ENCODE measurements around the gene MGAT4C. TPM values are rescaled to one million over a fixed set of nuclear protein-coding genes. Genes with fewer than 3 reads are reported as not detected.

MGAT4C gene
- total RNA-seq, 1 donor from 2014 or later: 0.53 TPM

DNA sequence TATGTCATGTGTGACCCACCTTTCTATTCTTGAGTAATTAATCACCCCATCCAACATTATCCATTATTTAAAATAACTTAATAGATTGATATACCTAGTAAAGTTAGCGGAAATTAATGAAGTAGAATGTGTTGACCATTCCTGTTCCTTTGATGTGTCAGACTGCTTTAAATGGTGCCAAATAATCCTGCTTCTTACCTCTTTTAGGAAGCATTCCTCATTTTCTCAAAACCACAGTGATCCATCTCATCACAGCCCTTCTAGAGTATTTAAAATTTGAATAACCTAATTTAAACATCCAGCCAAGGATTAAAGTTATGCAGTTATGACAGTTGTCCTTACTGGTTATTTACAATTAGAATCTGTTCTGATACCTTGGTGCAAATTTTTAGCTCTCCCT is 6.9 kb downstream of the MGAT4C start:
- Mint-ChIP-seq H3K27ac (no peak overlapping the region), H3K27me3 (peaks cover 3% of the 10 kb centered on the region), H3K4me1 (ENCODE audit: low read depth) (peaks cover 3% of the 10 kb centered on the region), H3K36me3 (ENCODE audit: insufficient read depth) (no peaks in the 10 kb centered on the region), H3K4me3 (ENCODE audit: low read depth) (no peak overlapping the region), H3K9me3 (ENCODE audit: low read depth) (no peaks in the 10 kb centered on the region)
- no peak for DNase-seq (ENCODE audit: low spot score, unreplicated experiment)
- TF ChIP-seq, protein P1, sequence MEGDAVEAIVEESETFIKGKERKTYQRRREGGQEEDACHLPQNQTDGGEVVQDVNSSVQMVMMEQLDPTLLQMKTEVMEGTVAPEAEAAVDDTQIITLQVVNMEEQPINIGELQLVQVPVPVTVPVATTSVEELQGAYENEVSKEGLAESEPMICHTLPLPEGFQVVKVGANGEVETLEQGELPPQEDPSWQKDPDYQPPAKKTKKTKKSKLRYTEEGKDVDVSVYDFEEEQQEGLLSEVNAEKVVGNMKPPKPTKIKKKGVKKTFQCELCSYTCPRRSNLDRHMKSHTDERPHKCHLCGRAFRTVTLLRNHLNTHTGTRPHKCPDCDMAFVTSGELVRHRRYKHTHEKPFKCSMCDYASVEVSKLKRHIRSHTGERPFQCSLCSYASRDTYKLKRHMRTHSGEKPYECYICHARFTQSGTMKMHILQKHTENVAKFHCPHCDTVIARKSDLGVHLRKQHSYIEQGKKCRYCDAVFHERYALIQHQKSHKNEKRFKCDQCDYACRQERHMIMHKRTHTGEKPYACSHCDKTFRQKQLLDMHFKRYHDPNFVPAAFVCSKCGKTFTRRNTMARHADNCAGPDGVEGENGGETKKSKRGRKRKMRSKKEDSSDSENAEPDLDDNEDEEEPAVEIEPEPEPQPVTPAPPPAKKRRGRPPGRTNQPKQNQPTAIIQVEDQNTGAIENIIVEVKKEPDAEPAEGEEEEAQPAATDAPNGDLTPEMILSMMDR (IDR thresholded peaks at IDR 0.05; ENCODE audit: unreplicated experiment): no peak

DNA sequence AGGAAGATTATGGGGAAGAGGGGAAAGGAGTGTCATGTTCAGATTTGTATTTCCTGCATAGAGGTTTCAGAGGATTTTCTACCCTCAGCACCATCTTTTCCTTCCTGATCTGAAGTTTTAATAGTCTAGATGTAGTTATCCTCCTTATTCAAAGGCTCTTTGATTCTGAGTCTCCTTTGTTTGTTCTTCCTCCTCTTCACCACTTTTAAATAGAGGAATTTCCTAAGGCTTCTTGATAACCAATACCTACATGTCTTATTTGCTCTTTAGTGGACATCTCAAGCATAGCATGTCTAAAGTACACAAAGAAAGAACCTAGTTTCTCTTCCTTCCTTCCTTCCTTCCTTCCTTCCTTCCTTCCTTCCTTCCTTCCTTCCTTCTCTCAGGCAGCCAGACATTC is 8.3 kb downstream of the MGAT4C start:
- Mint-ChIP-seq H3K27ac (no peak overlapping the region), H3K4me3 (ENCODE audit: low read depth) (no peak overlapping the region), H3K4me1 (ENCODE audit: low read depth) (no peaks in the 10 kb centered on the region), H3K27me3 (peaks cover 3% of the 10 kb centered on the region), H3K9me3 (ENCODE audit: low read depth) (no peaks in the 10 kb centered on the region), H3K36me3 (ENCODE audit: insufficient read depth) (no peaks in the 10 kb centered on the region)
- TF ChIP-seq, protein P1 (IDR thresholded peaks at IDR 0.05; ENCODE audit: unreplicated experiment): no peak
- DNase-seq (ENCODE audit: low spot score, unreplicated experiment): no peak

DNA sequence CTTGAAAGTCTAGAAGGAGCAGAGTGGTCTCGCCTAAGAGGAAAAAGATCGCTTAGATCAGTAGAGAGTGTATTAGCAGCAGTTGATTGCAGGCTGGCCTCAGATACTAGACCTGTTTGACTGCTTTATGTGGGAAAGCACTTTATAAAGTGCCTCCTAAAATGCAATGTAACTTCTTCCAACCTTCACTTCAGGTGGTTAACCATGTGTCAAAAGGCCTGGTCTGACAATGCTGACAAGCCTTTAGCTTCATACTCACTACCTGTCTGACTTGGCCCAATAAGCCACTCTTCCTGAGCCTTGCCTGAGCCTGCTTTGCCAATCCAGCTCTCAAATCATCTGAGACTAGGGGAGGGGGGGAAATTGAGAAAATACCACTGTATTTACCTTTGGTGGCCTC is 14.6 kb downstream of the MGAT4C start:
- Mint-ChIP-seq H3K4me3 (ENCODE audit: low read depth) (no peak overlapping the region), H3K36me3 (ENCODE audit: insufficient read depth) (no peaks in the 10 kb centered on the region), H3K27me3 (peaks cover 3% of the 10 kb centered on the region), H3K4me1 (ENCODE audit: low read depth) (peaks cover 7% of the 10 kb centered on the region), H3K27ac (no peak overlapping the region), H3K9me3 (ENCODE audit: low read depth) (no peaks in the 10 kb centered on the region)
- TF ChIP-seq, protein P1 (IDR thresholded peaks at IDR 0.05; ENCODE audit: unreplicated experiment): no peak
- DNase-seq (ENCODE audit: low spot score, unreplicated experiment): no peak

DNA sequence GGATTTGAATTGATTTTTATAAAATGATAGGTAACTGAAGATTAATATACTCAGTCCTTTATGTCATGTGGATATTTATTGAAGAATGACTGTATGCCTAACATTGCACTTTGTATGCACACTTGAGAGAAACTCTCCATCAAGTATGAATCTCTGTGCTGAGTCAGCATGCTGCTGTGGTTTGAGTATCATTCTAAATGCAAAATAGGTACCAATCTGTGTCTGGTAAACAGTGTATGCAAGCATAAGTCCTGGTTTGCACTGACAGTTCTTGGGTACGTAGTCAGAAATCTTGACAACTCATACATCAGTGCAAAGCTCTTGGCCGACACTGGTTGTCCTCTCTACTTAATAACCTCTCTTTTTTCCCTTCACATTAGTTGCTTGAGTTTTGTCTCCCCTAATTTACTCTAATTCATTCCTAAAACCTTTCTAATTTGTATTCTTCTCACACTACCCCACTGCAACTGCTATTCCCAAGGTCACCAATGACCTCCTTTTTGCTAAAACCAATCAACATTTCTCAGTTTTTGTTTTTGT is 21.8 kb downstream of the MGAT4C start:
- TF ChIP-seq, protein P1 (IDR thresholded peaks at IDR 0.05; ENCODE audit: unreplicated experiment): no peak
- Mint-ChIP-seq H3K4me3 (ENCODE audit: low read depth) (no peak overlapping the region), H3K9me3 (ENCODE audit: low read depth) (no peaks in the 10 kb centered on the region)

DNA sequence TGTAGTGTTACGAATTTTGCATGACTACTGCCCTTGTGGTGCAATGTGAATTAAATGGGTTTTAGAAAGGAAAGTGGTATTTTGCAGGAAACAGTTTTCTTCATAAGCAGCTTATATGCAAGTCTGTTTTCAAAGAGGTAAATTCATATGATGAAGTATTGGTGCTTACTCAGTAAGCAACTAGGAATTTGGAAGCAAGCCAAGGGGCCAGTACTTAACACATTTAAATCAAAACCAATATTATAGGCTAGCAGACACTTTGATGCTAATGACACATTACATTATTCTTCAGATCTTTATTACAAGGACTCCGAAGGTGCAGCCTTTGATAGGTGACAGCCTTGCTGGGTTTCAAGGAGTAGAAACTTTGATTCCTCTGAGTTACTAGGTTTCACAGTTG is 23.1 kb downstream of the MGAT4C start:
- no peak overlapping the region for H3K4me3 Mint-ChIP-seq (ENCODE audit: low read depth)
- H3K27ac Mint-ChIP-seq: no peak overlapping the region

More for the DNA sequence above, 21.8 kb downstream of the MGAT4C start:
- Mint-ChIP-seq H3K27ac (no peak overlapping the region), H3K36me3 (ENCODE audit: insufficient read depth) (no peaks in the 10 kb centered on the region), H3K4me1 (ENCODE audit: low read depth) (peaks cover 28% of the 10 kb centered on the region), H3K27me3 (no peaks in the 10 kb centered on the region)
- no peak for DNase-seq (ENCODE audit: low spot score, unreplicated experiment)

More for the DNA sequence above, 23.1 kb downstream of the MGAT4C start:
- TF ChIP-seq, protein P1 (IDR thresholded peaks at IDR 0.05; ENCODE audit: unreplicated experiment): no peak
- Mint-ChIP-seq H3K36me3 (ENCODE audit: insufficient read depth) (no peaks in the 10 kb centered on the region), H3K27me3 (no peaks in the 10 kb centered on the region), H3K4me1 (ENCODE audit: low read depth) (peaks cover 32% of the 10 kb centered on the region), H3K9me3 (ENCODE audit: low read depth) (no peaks in the 10 kb centered on the region)
- DNase-seq (ENCODE audit: low spot score, unreplicated experiment): no peak

All from progenitor cell of endocrine pancreas (in vitro differentiated cells).